Measurements from ENCODE around the gene KIF27. TPM values are rescaled to one million over a fixed set of nuclear protein-coding genes. Genes with fewer than 3 reads are reported as not detected.
"Not testable (repeated sequence)": the region's sequence is repeated elsewhere in the genome, so short reads cannot be mapped to it uniquely, and the experiment has no call there.

The KIF27 gene
- total RNA-seq, 2 experiments from 2014 or later, result 3.4 to 3.6 TPM

DNA sequence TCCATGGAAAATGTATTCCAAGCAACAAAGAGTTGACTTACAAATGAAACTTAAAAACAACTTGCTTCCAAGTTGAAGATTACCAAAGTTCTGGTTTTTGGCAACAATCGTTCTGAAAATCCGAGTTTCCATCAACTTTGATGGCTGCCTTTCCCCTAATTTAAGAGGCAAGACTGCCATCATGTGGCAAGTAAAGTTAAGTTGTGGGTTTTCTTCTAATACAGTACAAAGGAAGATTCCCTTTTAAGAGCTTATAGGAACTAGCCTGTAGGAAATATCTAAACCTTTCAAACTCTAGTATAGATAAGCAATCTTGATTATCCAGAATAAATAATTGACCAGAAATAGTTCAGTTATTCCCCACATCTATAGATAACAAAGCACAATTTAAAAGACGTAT is 9.0 kb downstream of the KIF27 start:
- POLR2A ChIA-PET; H3K27me3 Mint-ChIP-seq; H3K36me3 Mint-ChIP-seq; H3K4me1 Mint-ChIP-seq; H3K9me3 Mint-ChIP-seq; H3K4me3 Mint-ChIP-seq; ATAC-seq (ENCODE audit: low read depth); H3K27ac Mint-ChIP-seq; DNase-seq: not testable (repeated sequence)

DNA sequence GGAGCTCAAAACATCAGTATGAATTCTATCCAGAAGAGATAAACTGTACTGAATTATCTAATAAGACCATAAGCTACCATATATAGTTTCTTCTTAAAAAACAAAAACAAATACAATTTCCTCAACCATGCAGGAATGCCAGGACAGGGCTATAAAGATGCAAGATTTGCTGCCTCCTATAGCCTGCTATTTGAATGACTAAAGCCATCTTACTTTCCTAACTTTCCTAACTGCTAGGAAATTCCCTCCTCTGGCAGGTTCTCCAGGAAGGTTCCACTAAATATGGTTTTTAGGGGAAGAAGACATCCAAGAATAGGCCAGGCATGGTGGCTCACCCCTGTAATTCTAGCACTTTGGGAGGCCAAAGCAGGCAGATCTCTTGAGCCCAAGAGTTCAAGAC is 15.1 kb downstream of the KIF27 start:
- no peak overlapping the region for H3K27ac Mint-ChIP-seq
- H3K27me3 Mint-ChIP-seq, result no peaks in the 10 kb centered on the region
- no peaks in the 10 kb centered on the region for H3K4me1 Mint-ChIP-seq
- POLR2A ChIA-PET, result no interaction called here
- no peak overlapping the region for H3K4me3 Mint-ChIP-seq
- no peaks in the 10 kb centered on the region for H3K36me3 Mint-ChIP-seq
- no peaks in the 10 kb centered on the region for H3K9me3 Mint-ChIP-seq
- ATAC-seq (ENCODE audit: low read depth) (no peak), DNase-seq (no peak)

DNA sequence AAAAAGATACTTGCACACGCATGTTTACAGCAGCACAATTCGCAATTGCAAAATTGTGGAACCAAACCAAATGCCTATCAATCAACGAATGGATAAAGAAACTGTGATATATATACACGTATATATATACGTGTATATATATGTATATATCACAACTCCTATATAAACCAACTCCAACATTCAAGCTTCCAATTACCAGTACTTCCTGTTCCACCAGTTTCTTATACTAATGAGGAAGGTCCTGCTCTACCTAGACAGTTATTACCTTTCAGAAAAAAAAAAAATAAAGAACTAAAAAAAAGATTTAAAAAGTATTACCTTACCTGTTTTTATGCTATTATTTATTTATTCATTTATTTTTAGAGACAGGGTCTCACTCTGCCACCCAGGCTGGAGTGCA is 20.6 kb downstream of the KIF27 start:
- H3K27ac Mint-ChIP-seq; H3K27me3 Mint-ChIP-seq; POLR2A ChIA-PET; DNase-seq; H3K4me1 Mint-ChIP-seq; H3K4me3 Mint-ChIP-seq; ATAC-seq (ENCODE audit: low read depth); H3K9me3 Mint-ChIP-seq; H3K36me3 Mint-ChIP-seq: not testable (repeated sequence)

DNA sequence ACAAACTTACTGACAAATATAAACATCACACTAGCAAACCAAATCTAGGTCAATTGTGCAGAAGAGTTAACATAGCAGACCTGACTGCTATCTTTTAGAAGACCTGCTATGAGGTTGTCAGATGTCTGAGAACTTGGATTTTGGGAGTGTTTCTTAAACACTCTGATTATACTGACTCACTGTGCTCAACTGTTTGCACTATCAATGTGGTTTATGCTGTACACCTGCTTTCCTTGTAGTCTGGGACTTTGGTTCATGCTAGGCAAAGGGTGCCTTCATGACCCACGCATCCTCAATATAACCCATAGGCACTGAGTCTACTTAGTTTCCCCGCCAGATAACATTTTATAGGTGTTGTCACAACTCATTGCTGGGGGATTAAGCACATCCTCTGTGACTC is 26.9 kb downstream of the KIF27 start:
- H3K27me3 Mint-ChIP-seq; H3K36me3 Mint-ChIP-seq; H3K4me1 Mint-ChIP-seq; ATAC-seq (ENCODE audit: low read depth); DNase-seq; POLR2A ChIA-PET; H3K9me3 Mint-ChIP-seq; H3K27ac Mint-ChIP-seq; H3K4me3 Mint-ChIP-seq: not testable (repeated sequence)

DNA sequence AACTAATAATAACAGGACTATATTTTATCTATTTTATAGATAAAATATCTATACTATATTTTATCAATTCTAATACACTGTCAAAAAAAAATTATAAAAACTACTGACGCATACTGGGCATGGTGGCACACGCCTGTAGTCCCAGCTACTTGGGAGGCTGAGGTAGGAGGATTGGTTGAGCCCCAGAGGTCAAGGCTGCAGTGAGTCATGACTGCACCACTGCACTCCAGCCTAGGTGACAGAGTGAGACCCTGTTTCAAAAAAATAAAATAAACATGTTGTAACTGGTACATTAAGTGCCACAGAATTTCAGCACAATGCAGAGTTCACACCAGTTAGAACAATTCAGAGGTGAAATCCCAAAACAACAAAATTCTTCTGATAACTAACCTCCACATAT is 34.7 kb downstream of the KIF27 start:
- H3K4me3 Mint-ChIP-seq; ATAC-seq (ENCODE audit: low read depth); DNase-seq: not testable (repeated sequence)

DNA sequence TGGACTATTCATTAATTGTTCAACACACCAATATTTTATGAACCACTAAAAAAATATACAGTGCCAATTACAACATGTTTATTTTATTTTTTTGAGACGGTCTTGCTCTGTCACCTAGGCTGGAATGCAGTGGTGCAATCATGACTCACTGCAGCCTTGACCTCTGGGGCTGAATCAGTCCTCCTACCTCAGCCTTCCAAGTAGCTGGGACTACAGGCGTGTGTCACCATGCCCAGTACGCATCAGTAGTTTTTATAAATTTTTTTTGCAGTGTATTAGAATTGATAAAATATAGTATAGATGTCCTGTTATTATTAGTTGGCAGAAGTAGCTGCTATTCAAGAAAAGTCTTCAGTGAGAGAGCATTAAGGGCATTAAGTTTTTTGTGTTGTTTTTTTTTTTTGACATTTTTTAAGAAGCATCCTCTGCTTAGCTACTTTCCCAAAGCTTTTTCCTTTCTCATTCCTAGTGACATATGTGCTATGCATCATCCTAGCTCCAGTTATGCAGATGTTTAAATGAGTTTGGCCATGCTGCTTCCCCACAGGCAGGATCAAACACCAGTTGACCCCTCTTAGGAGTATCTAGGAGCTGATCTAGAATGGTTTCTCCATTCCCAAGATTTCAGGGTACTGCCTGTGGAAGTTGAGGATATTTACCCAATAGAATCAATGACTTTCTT is 35.5 kb downstream of the KIF27 start:
- H3K36me3 Mint-ChIP-seq; H3K4me3 Mint-ChIP-seq; ATAC-seq (ENCODE audit: low read depth); DNase-seq; H3K9me3 Mint-ChIP-seq; POLR2A ChIA-PET; H3K4me1 Mint-ChIP-seq; H3K27me3 Mint-ChIP-seq; H3K27ac Mint-ChIP-seq: not testable (repeated sequence)

More for the DNA sequence above, 34.7 kb downstream of the KIF27 start:
- H3K4me1 Mint-ChIP-seq, H3K9me3 Mint-ChIP-seq, H3K36me3 Mint-ChIP-seq, POLR2A ChIA-PET, H3K27me3 Mint-ChIP-seq, H3K27ac Mint-ChIP-seq: not testable (repeated sequence)

DNA sequence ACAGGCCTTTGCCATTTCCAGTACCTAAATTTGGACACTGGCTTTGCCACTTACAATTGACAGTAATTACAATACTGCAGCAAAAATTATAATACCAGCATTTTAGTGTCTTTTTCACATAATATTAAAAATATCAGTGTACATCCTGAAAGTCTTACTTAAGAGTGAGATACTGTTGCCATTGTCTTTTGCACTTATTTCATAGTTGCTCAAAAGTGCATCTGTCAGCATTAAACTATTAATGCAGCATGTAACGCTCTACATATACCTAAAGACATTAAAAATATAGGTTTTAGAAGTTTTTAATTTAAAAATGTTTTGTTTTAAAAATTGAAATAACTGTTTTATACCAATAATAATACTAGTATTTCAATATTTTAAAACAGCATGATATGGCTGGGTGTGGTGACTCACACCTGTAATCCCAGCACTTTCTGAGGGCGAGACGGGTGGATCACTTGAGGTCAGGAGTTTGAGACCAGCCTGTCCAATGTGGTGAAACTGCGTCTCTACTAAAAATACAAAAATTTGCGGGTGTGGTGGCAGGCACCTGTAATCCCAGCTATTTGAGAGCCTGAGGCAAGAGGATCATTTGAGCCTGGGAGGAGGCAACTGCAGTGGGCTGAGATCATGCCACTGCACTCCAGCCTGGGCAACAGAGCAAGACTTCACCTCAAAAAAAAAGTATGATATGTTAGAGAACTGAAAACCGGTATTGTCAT is 39.4 kb downstream of the KIF27 start:
- H3K4me3 Mint-ChIP-seq; H3K4me1 Mint-ChIP-seq; ATAC-seq (ENCODE audit: low read depth); H3K9me3 Mint-ChIP-seq; H3K27me3 Mint-ChIP-seq; H3K27ac Mint-ChIP-seq; H3K36me3 Mint-ChIP-seq; POLR2A ChIA-PET; DNase-seq: not testable (repeated sequence)

DNA sequence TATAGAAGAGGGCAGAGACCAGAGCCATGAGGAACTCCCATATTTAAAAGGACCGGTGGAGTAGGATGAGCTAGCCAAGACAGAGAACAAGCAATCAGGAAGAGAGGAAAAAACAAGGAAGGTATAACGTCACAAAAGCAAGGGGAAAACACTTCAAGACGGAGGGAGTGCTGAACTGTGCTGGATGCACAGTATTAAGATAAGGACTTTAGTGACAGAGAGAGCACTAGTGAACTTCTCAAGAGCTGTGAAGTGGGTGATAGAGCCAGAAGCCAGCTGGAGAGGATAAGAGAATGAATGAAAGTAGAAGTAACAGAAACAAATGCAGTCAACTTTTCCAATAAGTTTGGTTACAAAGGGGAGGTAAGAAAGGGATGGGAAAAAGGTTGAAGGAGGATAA is 45.7 kb downstream of the KIF27 start:
- H3K4me1 Mint-ChIP-seq; H3K9me3 Mint-ChIP-seq; POLR2A ChIA-PET; H3K36me3 Mint-ChIP-seq; H3K4me3 Mint-ChIP-seq; ATAC-seq (ENCODE audit: low read depth); DNase-seq; H3K27me3 Mint-ChIP-seq; H3K27ac Mint-ChIP-seq: not testable (repeated sequence)

DNA sequence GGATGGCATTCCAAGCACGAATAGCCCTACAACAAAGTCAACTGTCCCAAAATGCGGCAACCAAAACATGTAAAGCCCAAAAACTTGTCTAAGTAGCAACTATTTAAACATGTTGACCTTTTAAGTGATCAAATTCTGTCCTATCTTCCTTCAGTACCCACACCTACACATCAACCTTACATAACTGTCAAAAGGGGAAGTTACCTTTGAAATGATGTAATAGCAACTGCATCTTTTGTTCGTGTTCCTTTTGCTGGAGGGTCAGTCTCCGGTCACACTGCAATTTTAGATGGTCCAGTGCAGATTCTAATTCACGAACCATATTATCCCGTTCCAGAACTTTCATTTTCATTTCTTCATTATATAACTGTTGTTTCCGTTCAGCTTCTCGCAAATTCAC is 71.3 kb downstream of the KIF27 start:
- H3K27ac Mint-ChIP-seq; ATAC-seq (ENCODE audit: low read depth); H3K27me3 Mint-ChIP-seq; H3K9me3 Mint-ChIP-seq; DNase-seq; H3K36me3 Mint-ChIP-seq; H3K4me3 Mint-ChIP-seq; H3K4me1 Mint-ChIP-seq; POLR2A ChIA-PET: not testable (repeated sequence)

DNA sequence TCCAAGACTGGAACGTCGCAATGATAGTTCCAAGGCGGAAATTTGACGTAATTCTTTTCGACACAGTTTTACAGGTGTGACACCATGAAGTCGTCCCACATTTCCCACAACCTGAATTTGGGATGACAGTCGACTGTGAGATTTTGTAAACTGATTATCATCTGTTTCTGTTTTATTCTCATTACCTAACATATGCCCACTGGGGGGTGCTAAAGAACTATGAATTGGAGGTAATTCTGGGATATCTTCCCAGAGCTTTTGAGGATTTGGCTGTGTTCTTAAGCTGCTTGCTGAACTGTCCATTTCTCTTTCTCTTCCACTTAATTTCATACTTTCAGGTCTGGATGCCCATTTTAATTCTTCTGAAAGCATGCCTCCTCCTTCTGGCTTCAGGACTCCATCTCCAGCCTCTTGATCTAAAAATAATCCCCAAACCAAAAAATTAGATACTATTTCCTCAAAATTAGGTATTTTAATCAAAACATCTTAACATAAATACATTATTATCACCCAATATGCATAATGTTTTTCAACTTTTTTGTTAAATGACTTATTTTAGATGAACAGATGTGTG is 84.1 kb downstream of the KIF27 start:
- H3K9me3 Mint-ChIP-seq; H3K36me3 Mint-ChIP-seq; H3K27me3 Mint-ChIP-seq; H3K4me3 Mint-ChIP-seq; DNase-seq; H3K27ac Mint-ChIP-seq; POLR2A ChIA-PET; H3K4me1 Mint-ChIP-seq; ATAC-seq (ENCODE audit: low read depth): not testable (repeated sequence)

DNA sequence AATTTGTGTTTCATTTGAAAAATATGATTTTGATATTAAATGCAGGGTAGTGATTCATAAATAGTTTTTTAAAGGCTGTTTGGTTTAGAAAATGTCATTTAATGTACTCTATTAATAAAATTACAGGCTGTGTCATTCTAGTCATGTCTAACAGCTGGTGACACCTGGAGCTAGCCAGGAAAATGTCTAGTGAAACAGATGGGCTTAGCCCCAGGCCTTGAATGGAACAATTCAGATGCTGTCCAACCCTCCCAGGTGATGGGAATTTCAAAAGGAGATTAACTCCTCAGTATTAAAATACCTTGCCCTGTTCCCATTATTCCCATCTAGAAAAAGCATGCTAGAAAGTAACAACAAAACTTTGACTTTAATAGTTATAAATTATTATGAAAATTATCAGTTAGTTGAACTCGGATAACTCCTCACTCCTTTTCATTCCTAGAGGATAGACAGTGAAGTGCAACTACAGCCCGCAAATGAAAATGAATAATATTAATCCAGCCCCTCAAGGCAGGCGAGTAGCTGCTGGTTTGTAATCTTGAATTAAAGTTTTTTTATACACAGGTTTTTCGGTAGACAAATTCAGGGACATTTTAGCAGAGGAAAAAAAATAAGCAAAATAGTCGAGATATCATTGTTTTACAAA is 90.7 kb downstream of the KIF27 start:
- ATAC-seq (ENCODE audit: low read depth); DNase-seq; POLR2A ChIA-PET; H3K4me1 Mint-ChIP-seq; H3K36me3 Mint-ChIP-seq; H3K9me3 Mint-ChIP-seq; H3K27ac Mint-ChIP-seq; H3K4me3 Mint-ChIP-seq; H3K27me3 Mint-ChIP-seq: not testable (repeated sequence)

DNA sequence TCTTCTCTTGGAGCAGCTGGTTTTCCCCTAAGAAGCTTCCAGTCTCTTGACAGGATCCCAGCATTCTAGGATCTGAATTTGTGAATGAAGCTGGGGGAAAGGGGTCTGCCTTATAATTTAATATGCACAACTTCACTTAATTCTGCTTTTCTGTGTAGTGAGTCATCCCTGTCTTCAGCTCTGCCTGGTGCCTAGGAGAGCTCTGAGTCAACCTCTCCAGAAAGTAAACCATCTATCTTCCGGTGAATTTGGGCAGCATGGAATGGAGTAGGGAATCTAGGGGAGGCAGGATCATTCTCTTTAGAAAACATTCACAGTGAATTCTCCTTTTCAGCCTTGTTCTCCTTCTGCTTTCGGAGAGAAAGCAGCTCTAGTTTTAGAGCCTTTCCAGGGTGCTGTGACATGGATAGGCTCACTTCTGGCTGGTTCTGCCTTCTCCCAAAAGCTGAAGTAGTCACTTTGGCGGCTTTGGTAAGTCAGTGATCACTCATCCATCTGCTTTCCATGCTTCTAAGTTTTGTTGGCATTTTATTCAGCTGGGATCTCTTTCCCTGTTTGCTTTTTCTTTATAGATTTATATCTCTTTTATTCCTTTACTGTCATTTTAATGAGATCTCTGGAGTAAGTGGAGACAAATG is 96.1 kb downstream of the KIF27 start:
- POLR2A ChIA-PET; H3K36me3 Mint-ChIP-seq; H3K4me3 Mint-ChIP-seq; H3K27ac Mint-ChIP-seq; H3K9me3 Mint-ChIP-seq; H3K4me1 Mint-ChIP-seq; ATAC-seq (ENCODE audit: low read depth); DNase-seq; H3K27me3 Mint-ChIP-seq: not testable (repeated sequence)

DNA sequence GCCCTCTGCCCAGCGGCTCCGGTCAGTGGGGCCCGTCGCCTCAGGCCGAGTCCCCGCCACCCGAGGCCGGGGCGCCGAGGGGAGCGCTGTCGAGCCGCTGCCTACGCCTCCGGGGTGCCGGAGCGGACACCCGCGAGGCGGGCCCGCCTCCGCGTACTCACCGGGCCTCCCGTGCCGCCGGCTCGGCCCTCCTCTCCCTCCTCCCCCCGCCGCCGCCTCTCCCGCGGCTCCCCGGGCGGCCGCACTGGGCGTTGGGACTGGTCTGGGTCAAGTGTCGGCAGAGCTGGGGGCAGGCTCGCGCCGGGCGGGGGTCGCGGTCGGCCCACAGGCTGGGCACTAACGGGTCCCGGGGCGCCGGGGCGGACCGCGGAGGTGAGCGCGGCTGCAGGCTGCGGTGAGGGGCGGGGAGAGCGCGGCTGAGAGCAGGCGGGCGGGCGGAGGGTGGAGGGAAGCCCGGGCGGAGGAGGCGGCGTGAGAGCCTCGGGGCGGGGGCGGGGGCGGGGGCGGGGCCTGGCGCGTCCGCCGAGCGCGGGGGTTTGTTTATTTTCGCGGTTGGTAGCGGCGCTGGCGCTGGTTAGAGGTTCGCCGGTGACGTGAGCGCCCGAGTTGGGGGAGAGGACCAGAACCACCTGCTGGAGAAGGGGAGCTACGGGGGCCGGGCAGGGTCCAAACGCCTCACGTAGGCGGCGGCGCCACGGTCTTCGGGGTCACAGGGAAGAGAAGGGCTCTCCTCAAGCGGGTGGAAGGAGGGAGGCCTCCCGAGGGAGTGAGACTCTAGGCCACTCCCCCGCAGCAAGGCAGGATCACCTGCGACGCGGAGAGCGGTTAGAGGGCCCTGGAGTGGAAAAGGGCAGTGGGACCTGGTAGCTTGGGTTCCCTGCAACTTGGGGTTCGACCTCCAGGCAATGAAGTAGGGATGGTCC is 103.6 kb downstream of the KIF27 start, which contains the start of gene GKAP1:
Gene GKAP1 (minus strand): TSS at position 414 of the 923 bp plus-strand sequence. CDS start 11,252 bp downstream, outside the sequence.
- peak within 1 kb of the TSS; percentile 89 for H3K4me3 Mint-ChIP-seq
- H3K27me3 Mint-ChIP-seq, H3K4me1 Mint-ChIP-seq, H3K36me3 Mint-ChIP-seq, H3K9me3 Mint-ChIP-seq: not testable (repeated sequence)
- DNase-seq (peak; percentile 82), ATAC-seq (ENCODE audit: low read depth) (peak; percentile 83)
- H3K27ac Mint-ChIP-seq, result peak within 1 kb of the TSS; percentile 77
- POLR2A ChIA-PET, result interaction anchor here (1.4 kb wide), 1 partner anchor 109 kb away, joined by 5 read pairs; the partner anchor contains the start of gene UBQLN1

Data from activated naive CD8-positive, alpha-beta T cell treated with anti-CD3 and anti-CD28 coated beads, Interleukin-2, amount 10 ng/mL, durations not matched to agents 7 days and 5 days (primary cell).